ENCODE data around the gene WDR18.

WDR18 gene

DNA sequence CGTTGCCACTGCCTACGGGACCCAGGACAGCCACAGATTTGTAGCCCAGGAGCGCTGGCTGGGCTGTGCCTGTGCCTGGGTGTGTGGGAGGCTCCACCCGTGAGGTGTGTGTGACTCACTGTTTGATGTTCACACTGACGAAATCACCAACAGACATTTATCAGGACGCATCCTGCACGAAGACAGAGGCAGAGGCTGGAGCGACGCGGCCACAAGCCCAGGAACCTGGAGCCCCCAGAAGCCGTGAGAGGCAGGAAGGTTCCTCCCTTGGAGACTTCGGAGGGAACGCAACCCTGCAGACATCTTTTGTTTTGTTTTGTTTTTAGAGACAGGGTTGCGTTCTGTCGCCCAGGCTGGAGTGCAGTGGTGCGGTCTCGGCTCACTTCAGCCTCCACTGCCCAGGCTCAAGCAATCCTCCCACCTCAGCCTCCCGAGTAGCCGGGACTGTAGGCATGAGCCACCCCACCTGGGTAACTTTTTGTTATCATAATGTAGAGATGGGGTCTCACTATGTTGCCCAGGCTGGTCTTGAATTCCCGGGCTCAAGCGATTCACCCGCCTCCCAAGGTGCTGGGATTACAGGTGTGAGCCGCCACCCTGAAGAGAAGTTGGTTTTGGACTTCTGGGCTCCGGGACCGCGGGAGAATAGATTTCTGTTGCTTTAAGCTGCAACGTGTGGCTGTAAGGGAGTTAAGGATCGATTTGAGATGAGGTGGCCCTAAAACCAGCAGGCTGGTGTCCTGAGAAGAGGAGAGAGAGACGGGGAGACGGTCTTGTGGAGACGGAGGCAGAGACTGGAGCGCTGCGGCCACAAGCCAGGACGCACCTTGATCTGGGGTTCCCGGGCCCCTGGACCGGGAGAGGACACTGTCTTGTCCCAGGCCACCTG, 24.9 kb upstream of the WDR18 start:
- TF ChIP-seq, protein P1, sequence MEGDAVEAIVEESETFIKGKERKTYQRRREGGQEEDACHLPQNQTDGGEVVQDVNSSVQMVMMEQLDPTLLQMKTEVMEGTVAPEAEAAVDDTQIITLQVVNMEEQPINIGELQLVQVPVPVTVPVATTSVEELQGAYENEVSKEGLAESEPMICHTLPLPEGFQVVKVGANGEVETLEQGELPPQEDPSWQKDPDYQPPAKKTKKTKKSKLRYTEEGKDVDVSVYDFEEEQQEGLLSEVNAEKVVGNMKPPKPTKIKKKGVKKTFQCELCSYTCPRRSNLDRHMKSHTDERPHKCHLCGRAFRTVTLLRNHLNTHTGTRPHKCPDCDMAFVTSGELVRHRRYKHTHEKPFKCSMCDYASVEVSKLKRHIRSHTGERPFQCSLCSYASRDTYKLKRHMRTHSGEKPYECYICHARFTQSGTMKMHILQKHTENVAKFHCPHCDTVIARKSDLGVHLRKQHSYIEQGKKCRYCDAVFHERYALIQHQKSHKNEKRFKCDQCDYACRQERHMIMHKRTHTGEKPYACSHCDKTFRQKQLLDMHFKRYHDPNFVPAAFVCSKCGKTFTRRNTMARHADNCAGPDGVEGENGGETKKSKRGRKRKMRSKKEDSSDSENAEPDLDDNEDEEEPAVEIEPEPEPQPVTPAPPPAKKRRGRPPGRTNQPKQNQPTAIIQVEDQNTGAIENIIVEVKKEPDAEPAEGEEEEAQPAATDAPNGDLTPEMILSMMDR (IDR thresholded peaks at IDR 0.05) = no peak

DNA sequence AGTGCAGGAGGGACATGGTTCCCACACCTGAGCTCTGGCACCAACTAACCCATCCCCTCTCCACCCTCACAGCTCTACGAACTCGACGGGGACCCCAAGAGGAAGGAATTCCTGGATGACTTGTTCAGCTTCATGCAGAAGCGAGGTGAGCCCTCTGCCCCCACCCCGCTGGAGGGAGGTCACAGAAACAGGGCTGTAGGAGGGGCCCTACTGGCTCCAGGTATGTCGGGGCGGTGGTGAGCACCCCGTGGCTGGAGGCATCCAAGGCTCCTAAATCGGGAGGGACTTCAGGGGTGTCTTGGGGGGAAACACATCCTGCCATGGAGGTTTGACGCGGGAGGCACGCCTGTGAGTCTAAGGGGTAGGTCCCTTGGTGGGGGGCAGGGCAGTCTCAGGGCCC, 24.1 kb upstream of the WDR18 start:
- TF ChIP-seq, protein P1 (IDR thresholded peaks at IDR 0.05) = no peak

DNA sequence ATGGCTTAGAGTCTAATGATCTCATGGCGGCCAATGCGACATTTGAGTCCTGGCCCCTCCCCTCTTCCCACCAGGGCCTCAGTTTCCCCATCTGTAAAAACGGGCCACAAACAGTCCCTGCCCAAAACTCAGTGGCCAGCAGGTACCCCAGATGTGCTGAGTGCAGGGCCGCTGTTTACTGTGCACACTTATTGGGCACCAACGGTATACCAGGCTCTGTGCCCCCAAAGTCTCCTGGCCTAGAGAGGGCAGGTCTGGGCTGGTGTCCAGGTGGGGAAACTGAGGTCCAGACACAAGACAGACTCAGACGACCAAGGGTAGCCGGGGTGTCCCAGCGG, 23.6 kb upstream of the WDR18 start:
- TF ChIP-seq, protein P1 (IDR thresholded peaks at IDR 0.05) = no peak

DNA sequence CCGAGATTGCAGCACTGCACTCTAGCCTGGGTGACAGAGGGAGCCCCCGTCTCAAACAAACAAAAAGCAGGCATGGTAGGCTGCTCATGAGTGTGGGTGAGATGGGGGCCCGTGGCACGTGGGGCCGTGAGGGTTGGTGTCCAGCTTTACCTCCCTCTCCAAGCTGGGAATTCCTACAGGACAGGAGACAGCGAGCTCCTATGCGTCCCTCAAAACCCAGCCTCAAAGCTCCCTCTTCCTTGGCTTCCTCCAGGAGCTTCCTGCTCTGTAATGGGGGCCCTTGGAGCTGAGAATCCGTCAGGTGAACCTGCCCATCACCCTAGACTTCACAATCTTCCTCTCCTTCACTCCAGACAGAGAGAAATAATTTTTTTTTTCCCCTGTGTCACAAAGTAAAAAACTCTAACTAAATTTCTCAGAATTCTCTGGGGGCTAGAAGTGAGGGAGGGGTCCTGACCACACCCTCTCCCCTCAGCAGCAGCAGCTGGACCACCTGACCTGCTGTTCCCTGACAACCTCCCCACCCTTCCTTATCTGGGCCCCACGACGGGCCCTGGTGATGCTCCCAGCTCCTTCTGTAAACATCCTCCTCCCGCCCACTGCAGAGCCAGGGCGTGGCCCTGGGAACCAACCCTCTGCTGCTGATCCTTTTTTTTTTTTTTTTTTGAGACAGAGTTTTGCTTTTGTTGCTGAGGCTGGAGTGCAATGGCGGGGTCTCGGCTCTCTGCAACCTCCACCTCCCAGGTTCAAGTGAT, 22.1 kb upstream of the WDR18 start:
- TF ChIP-seq, protein P1 (IDR thresholded peaks at IDR 0.05) = no peak

DNA sequence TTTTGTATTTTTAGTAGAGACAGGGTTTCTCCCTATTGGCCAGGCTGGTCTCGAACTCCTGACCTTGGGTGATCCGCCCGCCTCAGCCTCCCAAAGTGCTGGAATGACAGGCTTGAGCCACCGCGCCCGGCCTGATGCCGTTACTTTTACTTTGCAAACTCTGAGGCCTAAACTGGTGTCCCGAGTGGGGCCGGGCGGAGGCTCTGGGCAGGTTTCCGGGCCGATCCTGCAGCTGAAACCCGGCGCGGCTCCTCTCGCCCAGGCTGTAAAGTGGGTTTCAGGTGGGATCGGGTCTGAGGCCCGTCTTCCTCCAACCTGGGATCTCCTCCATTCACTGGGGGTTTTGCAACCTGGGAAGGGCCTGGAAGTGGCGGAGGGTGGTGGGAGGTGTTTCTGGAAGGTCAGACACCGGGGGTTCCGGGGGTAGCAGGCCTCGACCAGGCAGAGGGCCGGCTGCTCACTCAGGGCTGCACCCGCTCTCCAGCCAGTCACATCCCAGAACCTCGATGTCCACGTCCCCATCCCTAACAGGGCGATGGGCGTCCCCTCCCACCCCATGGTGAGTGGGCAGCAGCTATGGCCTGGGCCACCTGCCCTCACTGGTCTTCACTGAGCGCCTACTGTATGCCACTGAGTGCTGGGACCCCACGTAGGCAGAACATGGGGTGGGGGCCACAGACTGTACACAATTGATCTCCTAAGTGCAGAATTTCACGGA, 21.3 kb upstream of the WDR18 start:
- TF ChIP-seq, protein P1 (IDR thresholded peaks at IDR 0.05) = no peak

DNA sequence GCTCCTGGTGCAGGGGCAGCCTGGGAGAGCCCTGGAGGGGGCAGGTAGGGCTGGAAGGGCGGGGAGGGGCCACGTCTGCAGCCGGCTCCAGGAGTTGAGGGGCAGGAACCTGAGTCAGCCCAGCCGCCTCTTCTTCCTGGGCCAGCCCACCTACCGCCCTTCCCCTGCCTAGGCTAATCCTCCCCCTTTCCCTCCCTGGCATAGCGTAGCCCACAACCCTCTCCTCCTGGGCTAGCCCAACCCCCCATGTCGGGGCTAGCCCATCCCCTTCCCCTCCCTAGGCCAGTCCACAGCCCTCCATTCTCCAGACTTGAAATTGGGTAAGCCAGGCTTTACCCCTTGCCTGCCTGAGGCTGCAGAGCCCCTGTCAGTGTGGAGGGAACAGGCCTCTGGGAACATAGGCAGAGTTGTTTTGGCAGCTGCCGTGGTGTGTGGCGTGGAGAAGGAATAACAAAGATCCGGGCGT, 20.6 kb upstream of the WDR18 start:
- TF ChIP-seq, protein P1 (IDR thresholded peaks at IDR 0.05) = no peak

DNA sequence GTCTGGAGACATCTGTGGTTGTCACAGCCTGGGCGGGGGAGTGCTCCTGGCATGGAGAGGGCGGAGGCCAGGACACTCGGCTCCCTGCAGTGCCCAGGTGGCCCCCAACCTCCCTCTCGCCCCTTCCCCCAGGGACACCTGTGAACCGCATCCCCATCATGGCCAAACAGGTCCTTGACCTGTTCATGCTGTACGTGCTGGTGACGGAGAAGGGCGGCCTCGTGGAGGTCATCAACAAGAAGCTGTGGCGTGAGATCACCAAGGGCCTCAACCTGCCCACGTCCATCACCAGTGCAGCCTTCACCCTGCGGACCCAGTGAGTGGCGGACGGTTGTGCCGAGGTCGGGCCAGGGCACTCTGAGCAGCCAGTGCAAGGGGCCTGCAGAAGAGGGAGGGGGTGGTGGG, 20.0 kb upstream of the WDR18 start:
- TF ChIP-seq, protein P1 (IDR thresholded peaks at IDR 0.05) = no peak

All from LNCAP (cell line).